SK-N-MC (cell line): ENCODE data around the gene ARPC2.

Experiments used
- EZH2 ChIP-seq: fragments of 200-600 bp; sonication (generic); IDR thresholded peaks from one replicate; pipeline ENCODE4 v1.6.1; 2017; ENCODE audit warnings: antibody characterized with exemption
- FOXP2 ChIP-seq: optimal IDR thresholded peaks from 2 replicates; pipeline ENCODE3; 2011; ENCODE audit warnings: mild to moderate bottlenecking, moderate library complexity; ENCODE audit not compliant: insufficient read depth; ENCODE audit errors: extremely low read length, control extremely low read depth
- POLR2AphosphoS5 ChIP-seq: IDR thresholded peaks from 2 replicates; pipeline ENCODE4 v1.6.1; 2012; ENCODE audit warnings: mild to moderate bottlenecking, low read depth, low read length, borderline replicate concordance

DNA sequence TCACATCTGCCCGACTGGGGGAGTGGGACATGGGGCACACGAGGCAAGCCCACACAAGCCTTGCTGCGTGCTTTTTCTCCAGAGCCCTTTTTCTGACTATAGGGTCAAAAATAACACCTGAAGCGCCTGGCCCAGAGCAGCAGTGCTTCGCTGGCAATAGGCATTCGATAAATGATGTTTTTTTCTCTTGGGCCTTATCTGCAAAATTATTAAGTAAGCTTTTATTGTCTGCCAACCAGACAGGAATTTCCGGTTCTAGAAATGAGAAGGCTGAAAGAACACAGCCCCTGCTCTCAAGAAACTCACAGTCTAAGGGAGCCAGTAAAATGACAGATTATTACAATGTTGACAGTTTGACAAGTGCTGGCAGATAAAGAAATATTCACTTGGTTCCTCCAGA is 78.0 kb downstream of the ARPC2 start:
- TF ChIP-seq POLR2AphosphoS5, result no peak
- TF ChIP-seq EZH2, result no peak
- TF ChIP-seq FOXP2, result no peak
